GM12865 (cell line): ENCODE results near the gene FCRL2.

ENCODE experiments used
- DNase-seq: peaks from one replicate; pipeline ENCODE4 v3.0.0; 2010; ENCODE audit warnings: low read depth
- H3K4me3 ChIP-seq: 2 replicates; pipeline ENCODE4 v1.5.1; 2011; ENCODE audit warnings: mild to moderate bottlenecking, low read depth, low read length, control low read depth
- TF ChIP-seq, protein P1 (sequence below): IDR thresholded peaks from 2 replicates; pipeline ENCODE4 v1.5.1; 2011; ENCODE audit warnings: low read length, control low read depth, low read depth, inconsistent platforms; ENCODE audit not compliant: insufficient read depth; ENCODE audit errors: missing control alignments

FCRL2 gene

DNA sequence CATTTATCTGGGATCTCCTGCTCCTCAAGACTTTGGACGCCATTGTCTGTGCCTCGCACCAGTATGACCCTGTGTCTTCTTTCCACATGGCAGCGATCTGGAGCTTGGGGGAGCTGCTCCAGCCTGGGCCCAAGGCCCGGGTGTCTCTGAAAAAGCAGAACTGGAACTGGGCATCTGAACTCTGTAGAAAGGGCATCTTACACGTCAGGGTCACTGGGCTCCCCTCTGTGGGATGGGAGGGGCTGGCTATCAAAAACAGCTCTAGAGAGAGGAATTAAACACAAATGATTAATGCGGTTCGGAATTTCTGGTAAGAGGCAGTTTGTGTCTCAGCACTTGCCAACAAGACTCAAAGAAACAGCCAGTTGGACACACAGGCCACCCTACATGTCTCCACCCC is 26.9 kb upstream of the FCRL2 start:
- TF ChIP-seq, protein P1, sequence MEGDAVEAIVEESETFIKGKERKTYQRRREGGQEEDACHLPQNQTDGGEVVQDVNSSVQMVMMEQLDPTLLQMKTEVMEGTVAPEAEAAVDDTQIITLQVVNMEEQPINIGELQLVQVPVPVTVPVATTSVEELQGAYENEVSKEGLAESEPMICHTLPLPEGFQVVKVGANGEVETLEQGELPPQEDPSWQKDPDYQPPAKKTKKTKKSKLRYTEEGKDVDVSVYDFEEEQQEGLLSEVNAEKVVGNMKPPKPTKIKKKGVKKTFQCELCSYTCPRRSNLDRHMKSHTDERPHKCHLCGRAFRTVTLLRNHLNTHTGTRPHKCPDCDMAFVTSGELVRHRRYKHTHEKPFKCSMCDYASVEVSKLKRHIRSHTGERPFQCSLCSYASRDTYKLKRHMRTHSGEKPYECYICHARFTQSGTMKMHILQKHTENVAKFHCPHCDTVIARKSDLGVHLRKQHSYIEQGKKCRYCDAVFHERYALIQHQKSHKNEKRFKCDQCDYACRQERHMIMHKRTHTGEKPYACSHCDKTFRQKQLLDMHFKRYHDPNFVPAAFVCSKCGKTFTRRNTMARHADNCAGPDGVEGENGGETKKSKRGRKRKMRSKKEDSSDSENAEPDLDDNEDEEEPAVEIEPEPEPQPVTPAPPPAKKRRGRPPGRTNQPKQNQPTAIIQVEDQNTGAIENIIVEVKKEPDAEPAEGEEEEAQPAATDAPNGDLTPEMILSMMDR, result no peak
- H3K4me3 ChIP-seq, result no peak overlapping the region
- DNase-seq, result no peak

DNA sequence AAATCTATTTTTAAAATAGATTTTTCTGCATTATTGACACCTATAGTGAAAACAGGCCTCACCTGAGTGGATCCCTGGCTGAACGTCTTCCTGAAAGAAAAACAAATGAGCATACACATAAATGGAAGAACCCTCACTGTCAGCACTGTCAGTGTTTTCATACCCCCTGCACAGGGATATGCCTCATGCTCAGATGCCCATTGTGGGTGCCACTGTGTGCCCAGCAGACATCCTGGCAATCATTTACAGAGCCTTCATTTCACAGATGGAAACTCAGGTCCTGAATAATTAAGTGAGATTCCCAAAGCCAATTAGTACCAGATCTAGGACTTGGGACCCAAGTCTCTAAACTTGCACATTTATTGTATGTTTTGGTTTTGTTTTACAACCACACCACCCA is 23.1 kb upstream of the FCRL2 start:
- TF ChIP-seq, protein P1, result no peak
- H3K4me3 ChIP-seq, result no peak overlapping the region
- no peak for DNase-seq

DNA sequence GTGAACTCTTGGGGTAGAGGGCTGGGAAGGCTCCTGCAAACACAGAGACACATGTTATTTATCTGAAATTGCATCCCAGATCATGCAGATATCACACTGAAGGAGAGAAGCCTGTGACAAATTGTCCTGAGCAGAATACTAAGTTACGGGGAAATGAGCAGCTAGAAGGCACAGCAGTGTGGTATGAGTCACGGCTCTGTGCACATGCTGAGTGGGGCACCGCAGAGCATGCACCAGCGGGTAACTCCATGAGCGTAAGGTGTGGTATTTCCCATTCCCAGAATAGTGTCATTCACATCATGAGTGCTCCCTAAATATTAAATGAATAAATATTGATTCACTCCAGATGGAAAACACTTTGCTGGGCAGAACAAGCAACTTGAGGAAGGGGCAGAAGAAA is 21.3 kb upstream of the FCRL2 start:
- H3K4me3 ChIP-seq, result no peak overlapping the region
- TF ChIP-seq, protein P1, result no peak
- DNase-seq, result no peak

DNA sequence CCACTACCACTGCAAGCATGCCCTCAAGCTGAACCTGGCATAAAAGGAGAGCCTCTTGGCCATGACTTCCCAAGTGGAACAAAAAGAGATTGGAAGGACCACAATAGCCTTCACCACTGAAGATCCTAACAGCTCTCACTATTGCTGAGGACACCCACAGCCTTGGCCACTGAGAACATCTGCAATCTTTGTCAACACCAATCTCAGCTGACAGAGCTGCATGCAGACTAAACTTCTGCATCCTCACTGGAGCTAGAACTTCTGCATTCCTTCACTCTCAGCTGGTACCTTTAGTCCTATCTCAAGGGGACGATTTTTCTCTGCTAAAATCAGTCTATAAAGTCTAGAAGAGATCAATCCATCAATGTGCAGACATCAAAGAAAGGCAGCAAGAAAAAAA is 8.3 kb upstream of the FCRL2 start:
- TF ChIP-seq, protein P1, result no peak
- H3K4me3 ChIP-seq, result no peak overlapping the region
- DNase-seq, result no peak

DNA sequence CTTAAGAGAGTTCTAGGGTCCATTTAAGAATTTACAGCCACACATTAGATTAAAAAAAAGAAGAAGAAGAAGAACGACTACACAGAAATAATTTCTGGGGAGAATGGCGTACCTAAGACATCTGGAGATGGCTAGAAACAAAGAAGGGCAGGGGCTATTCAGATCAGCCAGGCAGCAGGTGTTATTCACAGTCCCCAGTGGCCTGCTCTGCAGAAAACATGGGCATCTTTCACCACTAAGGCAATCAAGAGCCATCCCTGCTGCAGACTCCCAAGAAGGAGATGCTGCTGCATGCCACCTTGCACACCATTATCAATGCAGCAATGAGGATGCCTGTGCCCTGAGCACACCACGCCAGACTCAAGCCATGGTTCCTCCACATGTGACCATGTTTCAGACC is 7.9 kb upstream of the FCRL2 start:
- no peak for DNase-seq
- TF ChIP-seq, protein P1, result no peak
- H3K4me3 ChIP-seq, result no peak overlapping the region

DNA sequence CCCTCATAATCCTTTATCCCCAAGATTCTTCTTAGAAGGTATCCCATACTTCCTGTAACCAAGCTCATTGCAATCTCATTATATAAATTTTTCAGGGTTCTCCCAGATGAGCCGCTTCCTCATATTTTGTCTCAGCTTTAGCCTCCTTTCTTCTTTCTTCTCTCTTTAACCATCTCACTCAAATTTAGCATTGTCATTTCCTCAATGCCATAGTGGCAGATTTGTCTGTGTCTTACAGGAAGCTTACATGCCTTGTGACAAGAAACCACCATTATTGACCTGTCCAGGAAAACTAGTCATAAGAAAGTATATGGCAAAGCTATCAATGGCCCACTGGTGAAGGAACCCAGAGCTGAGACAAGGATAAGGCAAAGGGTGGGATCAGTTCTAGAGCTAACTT is 6.0 kb upstream of the FCRL2 start:
- TF ChIP-seq, protein P1, result no peak
- DNase-seq, result no peak
- no peak overlapping the region for H3K4me3 ChIP-seq

DNA sequence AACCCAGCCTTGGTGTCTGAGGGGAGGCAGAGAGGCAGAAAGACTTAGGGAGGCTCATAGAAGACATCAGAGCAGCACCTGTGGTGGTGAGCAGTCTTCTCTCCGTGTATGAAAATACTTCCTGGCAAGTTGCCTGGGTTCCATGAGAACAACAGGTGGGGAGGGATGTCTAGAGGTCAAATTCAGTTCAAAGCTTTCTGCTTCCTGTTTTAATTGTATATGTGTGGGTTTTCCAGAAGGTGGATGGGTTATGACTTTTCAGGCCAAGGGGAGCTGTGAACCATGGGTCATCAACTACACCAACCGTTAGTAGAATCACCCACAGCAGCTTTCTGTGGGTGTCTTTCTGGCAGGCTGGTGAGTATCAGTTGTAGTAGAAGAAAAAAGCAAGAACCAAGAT is 4.1 kb upstream of the FCRL2 start:
- peak; percentile 83 for DNase-seq
- TF ChIP-seq, protein P1, result no peak

More for the DNA sequence above, 4.1 kb upstream of the FCRL2 start:
- no peak overlapping the region for H3K4me3 ChIP-seq
